PC-9 (cell line): ENCODE data around the gene B4GALT6. TPM values are rescaled to one million over a fixed set of nuclear protein-coding genes. Genes with fewer than 3 reads are reported as not detected.

ENCODE experiments used
- BruUV-seq: library from RNA; stranded (reverse); fragments of 400-500 nt; replicated peaks from 2 replicates; lab custom pipeline; 2021; lab: Mats Ljungman, UMichigan
- CTCF ChIA-PET: fragments of 300-600 bp; sonication (Branson Sonifier 250); formaldehyde crosslinking; loops from one replicate; lab custom pipeline; 2022; ENCODE audit warnings: antibody characterized with exemption; lab: Charles Lee
- POLR2A ChIA-PET: fragments of 300-600 bp; sonication (Branson Sonifier 250); formaldehyde crosslinking; loops from one replicate; lab custom pipeline; 2022; ENCODE audit warnings: antibody characterized with exemption; ENCODE audit not compliant: unreplicated experiment; lab: Charles Lee
- DNase-seq, 2 experiments: peaks; one replicate each; pipeline versions ENCODE4 v3.0.0 to v3.0.0-alpha.2; 2015 to 2022; ENCODE audit warnings: mixed read lengths in 1 of 2
- H2AFZ ChIP-seq: fragments of 200-600 bp; sonication (generic); 2 replicates; pipeline ENCODE4 v1.8.1; 2017; ENCODE audit warnings: antibody characterized with exemption
- H3F3A ChIP-seq: fragments of 200-600 bp; sonication (generic); 2 replicates; pipeline ENCODE4 v1.8.1; 2017; ENCODE audit warnings: antibody characterized with exemption, mild to moderate bottlenecking, low read depth; ENCODE audit not compliant: insufficient read depth
- H3K27ac ChIP-seq: fragments of 200-600 bp; sonication (generic); 2 replicates; pipeline ENCODE4 v1.6.1; 2016; ENCODE audit warnings: mixed run types
- H3K27me3 ChIP-seq: fragments of 200-600 bp; sonication (generic); 2 replicates; pipeline ENCODE4 v1.6.1; 2016; ENCODE audit warnings: low read depth, mixed run types; ENCODE audit not compliant: insufficient read depth
- H3K36me3 ChIP-seq: fragments of 200-600 bp; sonication (generic); 2 replicates; pipeline ENCODE4 v1.6.1; 2016; ENCODE audit warnings: low read depth, mixed run types
- H3K4me1 ChIP-seq: fragments of 200-600 bp; sonication (generic); replicated peaks from 2 replicates; pipeline ENCODE4 v1.6.1; 2016; ENCODE audit warnings: mixed run types; ENCODE audit not compliant: insufficient read depth
- H3K4me2 ChIP-seq: fragments of 200-600 bp; sonication (generic); 2 replicates; pipeline ENCODE4 v1.6.1; 2017; ENCODE audit warnings: mixed run types
- H3K4me3 ChIP-seq: fragments of 200-600 bp; sonication (generic); 2 replicates; pipeline ENCODE4 v1.6.1; 2016; ENCODE audit warnings: mixed run types
- H3K79me2 ChIP-seq: fragments of 200-600 bp; sonication (generic); 2 replicates; pipeline ENCODE4 v1.6.1; 2017; ENCODE audit warnings: low read depth, mixed run types
- H3K9me2 ChIP-seq: fragments of 200-600 bp; sonication (generic); 2 replicates; pipeline ENCODE4 v1.8.1; 2017; ENCODE audit warnings: mild to moderate bottlenecking; ENCODE audit not compliant: insufficient read depth
- H3K9me3 ChIP-seq: fragments of 200-600 bp; sonication (generic); 2 replicates; pipeline ENCODE4 v1.8.1; 2016; ENCODE audit warnings: low read depth; ENCODE audit not compliant: insufficient read depth
- H4K20me1 ChIP-seq: fragments of 200-600 bp; sonication (generic); 2 replicates; pipeline ENCODE4 v1.8.1; 2017; ENCODE audit not compliant: insufficient read depth
- EZH2 ChIP-seq: fragments of 200-600 bp; sonication (generic); IDR thresholded peaks from 2 replicates; pipeline ENCODE4 v1.8.0; 2017; ENCODE audit warnings: antibody characterized with exemption, low read depth
- intact Hi-C: fragments of 100-400 bp; cut with micrococcal nuclease; formaldehyde crosslinking; loops from one replicate; pipeline ENCODE4 v1.10.0; 2022; ENCODE audit not compliant: unreplicated experiment
- total RNA-seq: library from RNA; stranded (reverse); gene quantifications from 2 replicates; pipeline ENCODE4 v1.2.3, GENCODE V29; 2021
- TF ChIP-seq, protein P1 (sequence below): fragments of 200-600 bp; sonication (generic); conservative IDR thresholded peaks from 2 replicates; pipeline ENCODE4 v1.6.1; 2017; ENCODE audit warnings: mixed run types, antibody characterized with exemption, mild to moderate bottlenecking, moderate library complexity

B4GALT6 gene
- total RNA-seq, 1 experiment from 2014 or later, result 5.3 TPM

- H2AFZ ChIP-seq, result no peak overlapping the region
- no peak for DNase-seq
- H3K9me3 ChIP-seq, result no peaks in the 10 kb centered on the region
- H3F3A ChIP-seq, result no peaks in the 10 kb centered on the region
- no peaks in the 10 kb centered on the region for H4K20me1 ChIP-seq
- no peaks in the 10 kb centered on the region for H3K27me3 ChIP-seq
- no peaks in the 10 kb centered on the region for H3K79me2 ChIP-seq
- intact Hi-C loops, result no loop called here
- no peak overlapping the region for H3K4me2 ChIP-seq
- no peak overlapping the region for H3K4me3 ChIP-seq
- TF ChIP-seq, protein P1, sequence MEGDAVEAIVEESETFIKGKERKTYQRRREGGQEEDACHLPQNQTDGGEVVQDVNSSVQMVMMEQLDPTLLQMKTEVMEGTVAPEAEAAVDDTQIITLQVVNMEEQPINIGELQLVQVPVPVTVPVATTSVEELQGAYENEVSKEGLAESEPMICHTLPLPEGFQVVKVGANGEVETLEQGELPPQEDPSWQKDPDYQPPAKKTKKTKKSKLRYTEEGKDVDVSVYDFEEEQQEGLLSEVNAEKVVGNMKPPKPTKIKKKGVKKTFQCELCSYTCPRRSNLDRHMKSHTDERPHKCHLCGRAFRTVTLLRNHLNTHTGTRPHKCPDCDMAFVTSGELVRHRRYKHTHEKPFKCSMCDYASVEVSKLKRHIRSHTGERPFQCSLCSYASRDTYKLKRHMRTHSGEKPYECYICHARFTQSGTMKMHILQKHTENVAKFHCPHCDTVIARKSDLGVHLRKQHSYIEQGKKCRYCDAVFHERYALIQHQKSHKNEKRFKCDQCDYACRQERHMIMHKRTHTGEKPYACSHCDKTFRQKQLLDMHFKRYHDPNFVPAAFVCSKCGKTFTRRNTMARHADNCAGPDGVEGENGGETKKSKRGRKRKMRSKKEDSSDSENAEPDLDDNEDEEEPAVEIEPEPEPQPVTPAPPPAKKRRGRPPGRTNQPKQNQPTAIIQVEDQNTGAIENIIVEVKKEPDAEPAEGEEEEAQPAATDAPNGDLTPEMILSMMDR, result no peak
- no peak for TF ChIP-seq EZH2
- POLR2A ChIA-PET, result no interaction called here
- BruUV-seq, result no TSS peak
- H3K4me1 ChIP-seq, result no peaks in the 10 kb centered on the region
- no peak overlapping the region for H3K27ac ChIP-seq
- no peaks in the 10 kb centered on the region for H3K36me3 ChIP-seq
- CTCF ChIA-PET, result no interaction called here
- no peaks in the 10 kb centered on the region for H3K9me2 ChIP-seq
Measured at GRCh38 chr18:31611511-31611910, 72.9 kb downstream of the B4GALT6 start.

DNA sequence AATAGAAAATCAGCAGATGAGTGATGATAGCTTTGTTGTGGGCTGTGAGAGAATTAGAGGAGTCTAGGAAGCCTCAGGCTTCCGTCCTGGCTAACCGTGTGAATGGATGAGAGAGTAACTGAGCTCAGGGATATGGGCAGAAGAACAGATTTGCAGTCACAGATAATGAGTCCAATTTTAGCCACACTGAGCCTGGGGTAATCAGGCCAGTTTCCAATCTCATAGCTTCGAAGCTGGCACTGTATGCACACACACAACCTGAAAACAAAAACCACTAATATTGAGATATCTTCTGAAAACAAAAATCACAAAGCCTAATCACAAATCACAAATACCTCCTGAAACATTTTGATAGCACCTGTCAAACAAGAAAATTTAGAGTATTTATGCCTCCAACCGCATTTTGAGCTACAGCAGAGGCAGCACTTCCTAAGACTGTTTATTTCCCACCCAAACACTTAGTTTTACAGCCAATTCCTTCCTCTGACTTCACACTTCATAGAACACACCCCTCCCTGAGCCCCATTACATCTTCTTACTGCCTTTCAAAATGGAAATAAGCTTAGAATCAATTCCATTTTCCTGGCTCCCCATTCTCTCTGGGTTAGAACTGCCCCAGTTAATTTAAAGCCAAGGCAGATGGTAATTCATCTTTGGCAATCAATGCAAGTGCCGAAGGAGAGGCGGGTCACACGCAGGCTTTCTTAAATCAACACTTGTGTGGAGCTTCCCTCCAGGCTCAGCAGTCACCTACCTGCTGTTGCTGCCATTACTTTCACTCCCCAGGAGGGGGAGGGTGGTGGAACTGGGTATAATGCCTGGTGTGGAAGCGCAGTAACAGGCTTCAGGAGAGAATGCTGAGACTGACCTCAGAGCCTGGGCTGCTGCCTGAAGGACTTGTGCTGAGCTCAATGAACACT, 73.8 kb downstream of the B4GALT6 start:
- no peaks in the 10 kb centered on the region for H3K79me2 ChIP-seq
- ChIA-PET CTCF (no interaction called here), POLR2A (no interaction called here)
- DNase-seq, result no peak
- H3K4me3 ChIP-seq, result no peak overlapping the region
- H3K27ac ChIP-seq, result no peak overlapping the region
- H3K9me2 ChIP-seq, result no peaks in the 10 kb centered on the region
- no peak overlapping the region for H3K4me2 ChIP-seq
- no peaks in the 10 kb centered on the region for H3K4me1 ChIP-seq
- no peak overlapping the region for H2AFZ ChIP-seq
- H3K9me3 ChIP-seq, result no peaks in the 10 kb centered on the region
- no peak for TF ChIP-seq EZH2
- TF ChIP-seq, protein P1, result no peak
- BruUV-seq, result no TSS peak
- no peaks in the 10 kb centered on the region for H3K27me3 ChIP-seq
- no peaks in the 10 kb centered on the region for H4K20me1 ChIP-seq
- no peaks in the 10 kb centered on the region for H3K36me3 ChIP-seq
- H3F3A ChIP-seq, result no peaks in the 10 kb centered on the region
- intact Hi-C loops, result no loop called here

DNA sequence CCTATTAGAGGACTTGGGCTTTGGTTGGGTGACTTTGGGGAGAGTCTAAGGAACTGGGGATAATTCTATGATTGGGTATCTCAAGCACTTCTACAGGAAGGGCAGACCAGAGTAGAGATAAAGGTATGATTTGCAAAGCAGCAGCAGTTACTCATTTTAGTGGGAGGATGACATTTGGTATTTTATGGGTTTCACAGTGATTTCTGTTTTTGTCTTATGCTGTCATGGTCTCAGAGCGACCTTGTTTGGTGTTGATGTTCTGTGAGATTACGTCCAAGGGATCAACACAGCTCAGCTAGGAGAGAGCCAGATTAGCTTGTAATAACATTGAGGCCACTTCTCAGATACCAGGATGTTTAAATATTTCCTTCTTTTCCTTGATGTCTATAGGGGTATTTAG, 74.5 kb downstream of the B4GALT6 start:
- no peaks in the 10 kb centered on the region for H3K36me3 ChIP-seq
- no peaks in the 10 kb centered on the region for H3K27me3 ChIP-seq
- intact Hi-C loops, result no loop called here
- TF ChIP-seq, protein P1, result no peak
- no peak for TF ChIP-seq EZH2
- no peaks in the 10 kb centered on the region for H3K9me3 ChIP-seq
- no peak overlapping the region for H3K4me2 ChIP-seq
- no peaks in the 10 kb centered on the region for H3K4me1 ChIP-seq
- no TSS peak for BruUV-seq
- no peaks in the 10 kb centered on the region for H3F3A ChIP-seq
- H3K4me3 ChIP-seq, result no peak overlapping the region
- ChIA-PET POLR2A (no interaction called here), CTCF (no interaction called here)
- no peaks in the 10 kb centered on the region for H3K9me2 ChIP-seq
- no peaks in the 10 kb centered on the region for H4K20me1 ChIP-seq
- no peak overlapping the region for H3K27ac ChIP-seq
- DNase-seq, result no peak
- no peak overlapping the region for H2AFZ ChIP-seq
- no peaks in the 10 kb centered on the region for H3K79me2 ChIP-seq
